GM21423 (cell line): Measurements from ENCODE around the gene B3GALNT2.

Experiments
- ATAC-seq: cut with Tn5 transposase; IDR thresholded peaks from one replicate; pipeline ENCODE4 v1.9.1; 2021; ENCODE audit warnings: mild to moderate bottlenecking, moderate library complexity; ENCODE audit not compliant: unreplicated experiment

The B3GALNT2 gene

DNA sequence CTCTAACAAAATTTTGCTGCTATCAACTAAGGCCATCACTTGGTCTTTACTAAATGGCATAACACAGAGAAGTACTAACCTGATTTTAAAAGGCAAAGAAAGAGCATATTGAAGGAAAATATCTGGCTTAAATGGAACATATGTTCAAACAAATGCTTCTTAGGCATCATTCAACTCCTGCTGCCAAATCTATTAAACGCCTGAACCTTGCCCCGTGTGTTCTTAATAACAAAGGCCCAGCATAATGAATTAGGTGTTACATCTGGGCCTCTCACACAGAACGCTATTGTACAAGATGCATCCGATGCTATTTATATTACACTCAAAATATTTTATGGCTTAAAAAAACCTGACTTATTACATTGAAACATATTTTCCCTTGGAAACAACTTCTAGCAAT lies 48.4 kb downstream of the B3GALNT2 start:
- ATAC-seq = no peak

DNA sequence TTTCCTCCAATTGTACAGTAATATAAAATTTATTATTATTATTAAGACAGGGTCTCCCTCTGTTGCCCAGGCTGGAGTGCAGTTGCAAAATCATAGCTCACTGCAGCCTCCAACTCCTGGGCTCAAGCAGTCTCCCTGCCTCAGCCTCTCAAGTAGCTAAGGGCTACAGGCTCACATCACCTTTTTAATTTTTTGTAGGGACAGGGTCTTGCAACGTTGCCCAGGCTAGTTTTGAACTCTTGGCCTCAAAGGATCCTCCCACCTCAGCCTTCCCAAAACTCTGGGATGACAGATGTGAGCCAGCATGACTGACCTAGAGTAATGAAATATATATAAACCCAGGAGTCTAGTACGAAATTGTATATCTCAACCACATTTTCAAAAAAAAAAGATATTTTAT lies 49.2 kb downstream of the B3GALNT2 start:
- no peak for ATAC-seq

DNA sequence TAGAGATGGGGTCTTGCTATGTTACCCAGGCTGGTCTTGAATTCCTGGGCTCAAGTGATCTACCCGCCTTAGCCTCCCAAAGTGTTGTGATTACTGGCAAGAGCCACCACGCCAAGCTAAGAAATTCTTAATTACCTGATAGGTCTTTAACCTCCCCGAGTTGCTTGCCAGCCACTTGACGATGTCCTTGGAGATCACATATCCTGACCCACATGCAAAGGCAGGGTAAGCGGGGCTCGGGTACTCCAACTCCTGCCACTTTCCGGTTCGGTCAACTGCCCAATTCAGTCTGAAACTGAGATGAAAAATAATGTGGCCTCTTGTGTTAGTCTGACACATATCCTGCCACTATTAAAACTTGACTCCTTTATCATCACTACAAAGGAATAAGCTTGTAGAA lies 50.2 kb downstream of the B3GALNT2 start:
- ATAC-seq = no peak

DNA sequence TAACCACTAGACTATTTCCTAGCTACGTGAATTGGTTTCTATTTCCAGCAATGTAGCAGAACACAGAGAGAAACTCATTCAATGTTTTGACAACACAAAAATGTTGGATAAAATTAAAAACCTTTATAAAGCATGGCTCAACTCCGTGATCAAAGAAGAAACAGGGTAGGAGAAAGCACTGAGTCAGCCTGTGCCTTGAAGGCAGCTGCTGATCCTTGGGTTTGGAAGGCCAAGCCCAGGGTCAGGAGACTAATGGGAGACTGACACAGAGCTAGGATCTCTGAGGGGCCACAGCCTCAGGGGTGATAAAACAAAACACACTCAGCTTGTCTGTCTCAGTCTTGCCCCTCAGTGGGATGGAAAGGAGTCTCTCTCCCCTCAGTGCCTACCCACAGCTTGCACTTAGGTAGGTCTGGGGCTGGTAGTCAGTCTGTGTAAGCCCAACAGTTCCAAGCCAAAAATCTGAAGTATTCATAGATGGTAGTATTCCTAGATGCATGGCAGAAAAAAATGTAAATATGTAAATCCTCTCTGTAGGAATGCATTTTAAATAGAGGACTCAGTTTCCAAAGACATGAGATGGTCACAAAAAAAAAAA lies 53.3 kb downstream of the B3GALNT2 start:
- no peak for ATAC-seq

DNA sequence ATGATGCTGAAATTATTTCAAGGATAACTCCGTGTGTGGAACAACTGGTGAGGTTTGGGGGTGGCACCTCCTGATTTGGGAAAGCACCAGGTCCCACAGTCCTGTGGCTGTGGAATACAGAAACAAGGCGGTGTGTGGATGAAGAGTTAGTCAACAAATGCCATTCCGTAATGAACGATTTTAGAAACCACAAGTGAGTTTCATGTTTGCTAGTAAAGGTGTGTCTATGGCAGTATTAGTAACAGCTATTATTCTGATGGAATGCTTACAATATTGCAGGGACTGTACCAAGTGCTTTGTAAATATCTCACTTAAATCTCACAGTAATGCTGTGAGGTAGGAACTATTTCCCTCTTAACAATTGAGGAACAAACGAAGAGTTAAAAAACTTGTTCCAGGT lies 53.8 kb downstream of the B3GALNT2 start:
- no peak for ATAC-seq

DNA sequence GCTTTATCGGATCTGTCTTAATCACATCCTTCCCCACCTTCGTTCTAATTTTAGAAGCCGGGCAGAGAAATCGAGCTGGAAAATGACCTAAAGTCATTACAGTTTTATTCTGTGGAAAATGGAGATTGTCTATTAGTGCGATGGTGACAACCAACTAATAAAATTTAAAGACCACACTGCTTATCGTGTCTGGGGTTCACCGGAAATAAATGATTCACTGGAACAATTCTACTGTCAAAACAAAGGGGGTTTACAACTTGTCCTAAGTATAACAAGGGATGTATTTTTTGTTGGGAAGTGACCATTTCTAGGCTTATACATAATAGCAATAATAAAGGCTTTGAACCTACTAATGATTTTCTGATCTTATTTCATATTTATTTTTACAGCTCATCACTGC lies 55.6 kb downstream of the B3GALNT2 start:
- ATAC-seq = no peak

DNA sequence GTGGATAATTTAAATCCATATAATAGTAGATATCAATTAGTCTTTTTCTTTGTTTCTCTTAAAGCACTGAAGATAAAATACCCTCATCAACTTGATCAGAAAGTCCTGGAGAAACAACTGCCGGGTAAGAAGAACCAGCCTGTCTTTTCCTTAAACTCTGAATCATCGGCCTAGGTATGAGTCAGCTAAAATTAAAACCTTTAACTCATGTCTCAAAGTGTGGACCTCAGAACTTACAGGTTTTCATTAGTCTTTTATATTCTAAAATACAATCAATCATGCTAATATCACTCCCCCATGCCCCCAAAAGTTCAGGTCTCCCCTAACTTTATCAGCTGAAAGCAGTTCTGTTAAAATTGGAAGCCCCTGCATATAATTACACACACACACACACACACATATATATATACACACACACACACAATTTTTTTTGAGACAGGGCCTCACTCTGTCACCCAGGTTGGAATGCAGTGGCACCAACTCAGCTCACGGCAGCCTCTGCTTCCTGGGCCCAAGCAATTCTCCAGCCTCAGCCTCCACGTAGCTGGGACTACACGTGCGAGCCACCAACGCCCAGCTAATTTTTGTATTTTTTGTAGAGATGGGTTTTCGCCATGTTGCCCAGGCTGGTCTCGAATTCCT lies 61.3 kb downstream of the B3GALNT2 start:
- no peak for ATAC-seq

DNA sequence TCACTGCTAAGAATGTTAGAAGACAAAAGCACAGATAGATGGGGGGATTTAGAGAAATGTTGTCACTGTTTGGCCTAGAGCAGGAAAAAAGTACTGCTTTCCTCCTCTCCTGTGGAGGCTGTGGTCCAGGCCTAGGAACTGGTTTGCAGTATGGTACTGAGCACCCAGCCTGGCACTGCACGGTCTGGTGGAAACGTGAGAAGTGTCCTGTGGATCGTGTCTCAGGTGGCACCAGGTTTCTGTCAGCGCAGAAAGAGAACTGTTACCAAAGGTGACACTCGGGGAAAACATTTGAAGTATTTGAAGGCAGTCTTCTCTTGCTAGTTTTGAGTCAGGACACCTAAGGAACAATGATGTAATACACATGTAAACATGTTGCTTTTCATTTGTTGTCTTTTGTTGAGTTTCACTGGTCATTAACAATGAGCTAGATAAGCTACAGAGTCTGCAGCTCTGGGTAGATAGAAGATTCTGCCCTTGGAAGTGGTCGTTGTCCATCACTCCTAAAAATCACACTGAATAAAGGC lies 63.0 kb downstream of the B3GALNT2 start:
- no peak for ATAC-seq

DNA sequence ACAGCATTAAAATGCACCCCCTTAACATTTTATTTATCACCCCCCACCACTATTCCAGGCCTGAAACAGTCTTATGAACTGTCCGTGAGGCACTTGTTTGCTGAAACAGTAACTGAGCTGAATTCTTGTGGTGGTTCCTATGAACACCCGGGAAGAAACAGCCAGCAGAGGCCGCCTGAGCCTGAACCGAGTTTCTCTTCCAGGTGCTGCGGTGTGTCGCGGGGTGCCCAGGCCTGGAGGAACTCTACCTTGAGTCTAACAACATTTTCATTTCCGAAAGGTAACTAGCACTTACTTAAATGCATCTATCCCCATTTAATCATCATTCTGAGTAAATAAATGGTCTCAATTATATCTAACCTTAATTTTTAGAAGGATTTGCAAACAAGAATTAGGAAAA lies 70.3 kb downstream of the B3GALNT2 start:
- ATAC-seq = no peak

DNA sequence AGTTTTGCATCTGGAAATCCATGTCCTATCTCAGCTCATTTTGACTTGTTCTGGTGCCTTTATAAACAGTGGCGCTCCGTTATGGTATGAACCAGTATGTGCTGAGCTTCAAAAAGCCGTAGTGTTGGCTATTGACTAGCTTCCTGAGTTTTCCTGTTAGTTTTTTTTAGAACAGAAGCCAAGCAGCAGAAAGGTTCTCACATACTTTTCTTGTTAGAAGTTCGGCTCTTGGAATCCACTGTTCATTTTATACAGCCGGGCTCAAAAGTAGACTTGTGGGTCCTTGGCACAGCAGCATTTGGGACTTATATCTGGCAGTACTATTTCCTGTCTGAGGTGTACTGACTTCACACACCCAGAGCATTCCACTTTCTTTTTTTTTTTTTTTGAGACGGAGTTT lies 73.3 kb downstream of the B3GALNT2 start:
- ATAC-seq = no peak

DNA sequence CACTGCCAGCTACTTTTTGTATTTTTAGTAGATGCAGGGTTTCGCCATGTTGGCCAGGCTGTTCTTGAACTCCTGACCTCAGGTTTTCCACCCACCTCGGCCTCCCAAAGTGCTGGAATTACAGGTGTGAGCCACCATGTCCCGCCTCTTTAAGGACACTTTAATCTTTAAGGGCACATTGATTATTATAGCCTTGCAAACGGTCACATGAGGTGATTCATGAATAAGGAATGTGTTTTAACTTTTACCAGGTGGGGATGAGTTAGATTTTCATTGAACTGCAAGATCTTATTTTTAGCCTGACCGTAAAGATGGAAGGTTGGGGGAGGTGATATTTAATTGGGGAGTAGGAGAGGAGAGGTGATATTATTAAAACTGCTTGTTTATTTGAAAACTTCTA lies 75.1 kb downstream of the B3GALNT2 start:
- ATAC-seq = no peak

DNA sequence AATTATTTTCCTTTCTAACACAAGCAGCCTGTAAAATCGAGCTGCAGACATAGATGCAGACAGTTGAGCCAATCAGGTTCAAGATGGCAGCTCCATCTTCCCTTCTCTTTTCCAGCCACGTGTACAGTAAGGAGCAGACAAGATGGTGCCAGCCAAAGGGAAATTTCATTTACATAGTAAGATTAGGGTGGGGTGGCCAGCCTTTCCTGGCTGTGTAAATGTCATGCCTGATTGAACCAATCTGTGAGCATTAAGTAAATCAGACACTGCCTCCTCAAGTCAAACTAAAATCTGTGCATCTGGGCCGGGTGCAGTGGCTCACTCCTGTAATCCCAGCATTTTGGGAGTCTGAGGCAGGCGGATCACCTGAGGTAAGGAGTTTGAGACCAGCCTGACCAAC lies 76.8 kb downstream of the B3GALNT2 start:
- ATAC-seq = no peak

DNA sequence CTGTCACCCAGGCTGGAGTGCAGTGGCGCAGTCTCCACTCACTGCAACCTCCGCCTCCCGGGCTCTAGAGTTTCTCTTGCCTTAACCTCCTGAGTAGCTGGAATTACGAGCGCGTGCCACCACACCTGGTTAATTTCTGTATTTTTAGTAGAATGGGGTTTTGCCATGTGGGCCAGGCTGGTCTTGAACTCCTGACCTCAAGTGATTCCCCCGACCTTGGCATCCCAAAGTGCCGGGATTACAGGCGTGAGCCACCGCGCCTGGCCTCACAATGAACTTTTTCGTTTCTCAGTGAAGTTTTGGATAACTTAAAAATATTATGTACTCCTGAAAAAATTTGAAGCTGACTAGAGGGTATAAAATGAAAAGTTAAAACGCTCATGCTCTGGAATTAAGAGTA lies 77.6 kb downstream of the B3GALNT2 start:
- no peak for ATAC-seq

DNA sequence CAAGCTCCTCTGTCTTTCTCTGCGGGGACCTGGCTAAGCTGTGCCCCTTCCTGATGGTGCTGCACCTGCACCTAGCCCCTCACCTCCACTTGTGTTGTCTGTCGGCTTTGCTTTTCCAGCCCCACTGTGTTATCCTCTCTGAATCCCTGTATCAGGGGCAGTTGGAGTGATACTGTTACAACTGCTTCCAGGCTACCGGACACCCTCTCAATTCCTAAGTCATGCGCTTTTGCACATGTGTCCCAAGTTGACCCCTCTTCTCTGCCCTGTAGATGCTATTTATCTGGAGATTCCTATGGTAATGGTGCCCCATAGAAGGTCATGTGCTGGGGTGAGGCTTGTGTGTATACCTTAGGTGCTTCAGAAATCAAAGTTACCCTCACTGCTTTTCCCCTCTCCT lies 78.1 kb downstream of the B3GALNT2 start:
- ATAC-seq = no peak

DNA sequence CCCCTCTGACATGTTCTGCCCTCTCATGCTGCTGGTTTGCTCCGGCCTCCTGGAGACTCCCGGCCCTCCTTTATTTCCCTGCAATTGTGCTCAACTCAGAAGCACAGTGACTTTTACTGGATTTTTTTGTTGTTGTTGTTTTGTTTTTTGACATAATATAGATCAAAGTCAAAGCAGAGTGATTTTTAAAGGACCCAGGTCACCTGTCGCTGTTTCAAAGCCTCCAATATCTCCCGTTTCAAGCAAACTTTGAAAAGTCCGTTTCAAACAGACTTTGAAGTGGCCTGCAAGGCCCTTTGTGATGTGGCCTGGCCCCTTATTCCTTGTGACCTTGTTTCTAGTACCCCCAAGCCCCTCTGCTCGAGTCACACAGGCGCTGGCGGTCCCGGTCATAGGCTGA lies 78.9 kb downstream of the B3GALNT2 start:
- ATAC-seq = no peak

DNA sequence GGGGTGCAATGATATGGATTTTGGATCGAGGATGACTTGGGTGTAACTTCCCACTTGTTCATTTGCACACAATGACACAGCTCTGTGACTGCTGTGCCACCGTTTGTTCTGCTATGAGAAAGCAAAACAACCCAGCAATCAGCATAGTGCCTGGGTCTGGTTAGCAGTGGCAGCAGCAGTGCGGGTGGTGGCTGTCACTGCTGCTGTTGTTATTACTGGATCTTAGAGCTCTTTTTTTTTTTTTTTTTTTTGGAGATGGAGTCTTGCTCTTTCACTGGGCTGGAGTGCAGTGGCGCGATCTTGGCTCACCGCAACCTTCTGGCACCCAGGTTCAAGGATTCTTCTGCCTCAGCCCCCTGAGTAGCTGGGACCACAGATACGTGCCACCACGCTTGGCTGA lies 80.2 kb downstream of the B3GALNT2 start:
- ATAC-seq = no peak

DNA sequence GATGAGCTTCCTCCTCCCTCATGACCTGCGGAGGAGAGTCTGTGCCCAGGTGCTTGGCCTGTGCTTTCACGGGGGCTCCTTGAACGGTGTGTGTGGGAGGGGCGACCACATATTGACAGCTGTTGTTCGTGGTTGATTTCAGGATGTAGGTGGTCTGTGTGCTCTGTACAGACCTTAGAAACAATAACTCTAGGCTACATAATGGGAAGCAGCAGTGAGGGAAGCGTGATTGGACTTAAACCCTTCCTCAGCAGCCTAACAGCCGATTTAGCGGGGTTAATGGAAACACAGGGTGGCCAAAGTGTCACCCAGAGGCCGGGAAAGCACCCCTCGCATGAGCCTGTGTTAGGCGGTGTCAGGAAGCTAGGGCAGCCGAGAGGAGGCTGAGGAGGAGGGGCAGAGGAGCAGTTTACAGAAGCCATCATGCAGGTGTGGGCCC lies 81.0 kb downstream of the B3GALNT2 start:
- peak; percentile 70 for ATAC-seq

DNA sequence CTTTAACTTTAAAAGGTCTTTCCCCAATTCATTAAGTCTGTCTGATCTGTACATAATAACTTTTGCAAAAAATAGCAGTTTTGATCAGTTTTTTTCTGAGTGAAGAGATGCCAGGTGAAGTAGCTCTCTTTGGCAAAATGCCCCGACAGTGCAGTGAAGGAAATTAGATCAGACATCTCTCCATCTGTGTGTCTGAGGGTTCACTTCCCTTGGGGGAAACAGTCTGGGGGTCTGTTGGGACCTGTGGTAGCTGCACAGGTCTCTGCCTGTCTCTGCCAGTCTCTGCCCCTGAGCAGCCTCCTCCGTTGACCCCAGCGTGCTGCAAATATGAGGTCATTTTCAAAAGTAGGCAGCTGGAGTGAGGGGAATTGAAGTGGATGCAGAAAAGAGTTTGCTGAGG lies 82.5 kb downstream of the B3GALNT2 start:
- no peak for ATAC-seq

DNA sequence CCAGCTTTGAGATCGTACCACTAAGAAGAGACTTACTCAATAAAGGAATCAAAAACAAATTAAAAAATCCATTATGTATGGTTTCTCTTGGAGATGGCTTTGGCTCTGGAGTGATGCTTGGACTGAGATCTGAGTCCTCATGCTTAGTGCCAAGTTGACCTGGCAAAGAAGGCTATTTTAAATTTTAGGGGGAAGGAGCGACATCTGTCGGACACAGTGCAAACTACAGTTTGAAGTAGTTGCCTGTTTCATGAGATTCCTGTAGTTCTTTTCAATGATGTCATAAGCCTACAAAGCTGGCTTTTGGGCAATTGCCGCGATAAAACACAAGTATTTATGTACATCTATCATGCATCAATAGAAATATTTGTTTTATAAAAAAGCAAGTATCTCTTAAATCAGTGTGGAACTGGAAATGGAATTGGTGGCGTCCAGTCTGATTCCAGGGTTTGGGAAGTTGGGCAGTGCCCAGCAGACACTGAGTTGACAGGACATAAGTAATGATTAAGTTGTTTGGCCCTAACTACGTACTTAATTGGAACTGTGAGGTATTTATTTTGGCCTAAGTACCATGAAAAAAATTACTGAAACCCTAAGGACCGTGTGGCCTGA lies 87.1 kb downstream of the B3GALNT2 start:
- no peak for ATAC-seq

DNA sequence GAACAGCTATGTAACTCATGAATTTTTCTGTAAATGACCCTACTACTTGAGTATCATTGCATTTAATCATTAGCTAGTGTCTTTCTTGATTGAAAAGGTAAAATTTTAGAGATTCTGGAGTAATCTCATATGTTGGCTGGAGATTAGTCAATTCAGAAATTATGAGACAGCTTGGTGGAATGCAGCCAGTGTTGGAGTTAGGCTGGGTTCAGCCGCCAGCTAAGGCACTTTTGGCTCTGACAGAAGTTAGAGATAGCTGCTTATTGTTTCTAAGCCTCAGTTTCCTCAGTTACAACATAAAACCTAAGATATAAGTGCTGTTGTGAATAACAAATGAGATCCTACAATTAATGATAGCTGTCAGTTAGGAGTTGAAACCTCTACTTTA lies 87.6 kb downstream of the B3GALNT2 start:
- ATAC-seq = no peak

DNA sequence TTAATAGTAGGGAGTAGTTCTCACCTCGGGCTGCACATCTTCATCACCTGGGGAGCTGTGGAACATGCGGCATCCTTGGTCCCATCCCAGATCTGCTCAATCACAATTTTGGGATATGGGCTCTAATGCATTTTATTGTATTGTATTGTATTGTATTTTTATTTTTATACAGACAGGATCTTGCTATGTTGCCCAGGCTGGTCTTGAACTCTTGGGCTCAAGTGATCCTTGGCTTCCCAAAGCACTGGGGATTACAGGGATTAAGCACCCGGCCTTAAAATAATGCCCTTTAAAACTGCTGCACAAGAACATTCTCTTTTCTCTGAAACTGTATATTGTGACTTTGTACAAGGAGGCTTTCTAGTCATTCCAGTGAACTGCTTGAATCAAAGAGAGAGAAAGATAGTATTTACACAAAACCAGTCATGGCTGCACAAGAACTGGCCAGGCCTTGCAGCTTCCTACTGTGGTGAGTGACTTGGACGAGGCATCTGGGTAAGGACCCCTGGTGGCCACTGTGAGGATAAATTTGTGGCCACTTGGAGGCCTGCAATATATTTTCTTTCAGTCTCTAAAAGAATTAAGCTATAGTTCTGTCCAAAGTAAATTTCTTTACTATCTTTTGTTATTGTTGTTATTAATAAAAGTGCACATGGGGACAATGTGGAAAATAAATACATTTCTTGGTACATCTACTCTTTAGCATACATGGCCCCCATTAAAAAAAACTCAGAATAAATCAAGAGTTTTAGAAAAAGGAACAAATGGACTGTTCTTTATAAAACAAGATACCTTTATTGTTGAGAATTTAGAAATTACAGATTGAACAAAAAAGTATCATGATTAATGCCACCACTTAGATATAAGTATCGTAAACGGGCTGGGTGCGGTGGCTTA lies 89.0 kb downstream of the B3GALNT2 start:
- peak; percentile 68 for ATAC-seq
